Activated naive CD4-positive, alpha-beta T cell treated with anti-CD3 and anti-CD28 coated beads, Interleukin-2, amount 50 U/mL, for 72 hours (primary cell): ENCODE results near the gene AGAP1. TPM values are rescaled to one million over a fixed set of nuclear protein-coding genes. Genes with fewer than 3 reads are reported as not detected.

Experiments
- ATAC-seq, 2 donors: fragments of 150-1000 bp; cut with Tn5 transposase; 2 replicates each; pipeline ENCODE4 v1.10.0; 2021; ENCODE audit warnings: mild to moderate bottlenecking in 2 of 2, moderate library complexity in 2 of 2
- DNase-seq, 2 donors: peaks; one replicate each; pipeline ENCODE4 v3.0.0; 2021 to 2022; ENCODE audit warnings: low spot score in 2 of 2
- H3K27ac Mint-ChIP-seq, 2 donors: one replicate each; pipeline ENCODE4 v1.8.0; 2022; ENCODE audit warnings: mild to moderate bottlenecking in 2 of 2, mixed read lengths in 2 of 2
- H3K36me3 Mint-ChIP-seq, 2 donors: one replicate each; pipeline ENCODE4 v1.8.0; 2022; ENCODE audit warnings: mixed read lengths in 2 of 2
- H3K9me3 Mint-ChIP-seq, 2 donors: one replicate each; pipeline ENCODE4 v1.8.0; 2022; ENCODE audit warnings: mixed read lengths in 2 of 2
- total RNA-seq, 2 donors: library from RNA; stranded (reverse); gene quantifications; one replicate each; pipeline ENCODE4 v1.2.3, GENCODE V29; 2022

AGAP1 gene
- total RNA-seq, 2 donors from 2014 or later = 0.48 to 7.2 TPM

GRCh38 chr2:235977445-235977844 is 483.6 kb downstream of the AGAP1 start:
- Mint-ChIP-seq H3K36me3 (no peaks in the 10 kb centered on the region), H3K9me3 (no peaks in the 10 kb centered on the region), H3K27ac (no peak overlapping the region)
- ATAC-seq (no peak), DNase-seq (no peak)

- Mint-ChIP-seq H3K27ac (no peak overlapping the region), H3K36me3 (no peaks in the 10 kb centered on the region), H3K9me3 (no peaks in the 10 kb centered on the region)
- no peak for DNase-seq
- ATAC-seq = no peak
Observed at GRCh38 chr2:235978022-235978421, 484.2 kb downstream of the AGAP1 start.

- no peak for DNase-seq
- no peaks in the 10 kb centered on the region for H3K36me3 Mint-ChIP-seq
- H3K9me3 Mint-ChIP-seq = no peaks in the 10 kb centered on the region
- no peak overlapping the region for H3K27ac Mint-ChIP-seq
- no peak for ATAC-seq
Observed at GRCh38 chr2:235979037-235979436, 485.2 kb downstream of the AGAP1 start.

- DNase-seq (no peak), ATAC-seq (no peak)
- H3K27ac Mint-ChIP-seq = no peak overlapping the region
- H3K9me3 Mint-ChIP-seq = no peaks in the 10 kb centered on the region
- H3K36me3 Mint-ChIP-seq = no peaks in the 10 kb centered on the region
Observed at GRCh38 chr2:235979753-235980435, 486.1 kb downstream of the AGAP1 start.

- DNase-seq = no peak
- no peak for ATAC-seq
- Mint-ChIP-seq H3K27ac (no peak overlapping the region), H3K36me3 (no peaks in the 10 kb centered on the region), H3K9me3 (no peaks in the 10 kb centered on the region)
Observed at GRCh38 chr2:235981631-235982030, 487.8 kb downstream of the AGAP1 start.

- Mint-ChIP-seq H3K27ac (no peak overlapping the region), H3K36me3 (peaks cover 0 to 5% of the 10 kb centered on the region in 2 donors), H3K9me3 (no peaks in the 10 kb centered on the region)
- no peak for ATAC-seq
- DNase-seq = no peak
Observed at GRCh38 chr2:235983016-235983415, 489.2 kb downstream of the AGAP1 start.

GRCh38 chr2:235984552-235984951 is 490.7 kb downstream of the AGAP1 start:
- H3K9me3 Mint-ChIP-seq = peaks cover 6 to 7% of the 10 kb centered on the region in 2 donors
- DNase-seq (no peak), ATAC-seq (no peak)
- peaks cover 0 to 16% of the 10 kb centered on the region in 2 donors for H3K36me3 Mint-ChIP-seq
- H3K27ac Mint-ChIP-seq = no peak overlapping the region

- ATAC-seq (no peak), DNase-seq (no peak)
- Mint-ChIP-seq H3K36me3 (peaks cover 0 to 16% of the 10 kb centered on the region in 2 donors), H3K27ac (no peak overlapping the region), H3K9me3 (peaks cover 6 to 10% of the 10 kb centered on the region in 2 donors)
Observed at GRCh38 chr2:235986361-235986760, 492.5 kb downstream of the AGAP1 start.

GRCh38 chr2:235988271-235989015 is 494.6 kb downstream of the AGAP1 start:
- Mint-ChIP-seq H3K9me3 (peaks cover 6 to 10% of the 10 kb centered on the region in 2 donors), H3K27ac (no peak overlapping the region), H3K36me3 (peaks cover 0 to 16% of the 10 kb centered on the region in 2 donors)
- DNase-seq (no peak), ATAC-seq (no peak)

- Mint-ChIP-seq H3K9me3 (peaks cover 6 to 10% of the 10 kb centered on the region in 2 donors), H3K36me3 (peaks cover 0 to 16% of the 10 kb centered on the region in 2 donors), H3K27ac (no peak overlapping the region)
- no peak for DNase-seq
- ATAC-seq = no peak
Observed at GRCh38 chr2:235989591-235989990, 495.7 kb downstream of the AGAP1 start.

GRCh38 chr2:235990344-235990743 is 496.5 kb downstream of the AGAP1 start:
- H3K36me3 Mint-ChIP-seq = peaks cover 0 to 16% of the 10 kb centered on the region in 2 donors
- no peak for ATAC-seq
- no peak for DNase-seq
- no peak overlapping the region for H3K27ac Mint-ChIP-seq
- peaks cover 6 to 10% of the 10 kb centered on the region in 2 donors for H3K9me3 Mint-ChIP-seq

GRCh38 chr2:235992024-235992423 is 498.2 kb downstream of the AGAP1 start:
- ATAC-seq (no peak), DNase-seq (no peak)
- peaks cover 0 to 16% of the 10 kb centered on the region in 2 donors for H3K36me3 Mint-ChIP-seq
- H3K9me3 Mint-ChIP-seq = peaks cover 6 to 10% of the 10 kb centered on the region in 2 donors
- H3K27ac Mint-ChIP-seq = no peak overlapping the region

GRCh38 chr2:235996419-235996818 is 502.6 kb downstream of the AGAP1 start:
- H3K9me3 Mint-ChIP-seq = no peaks in the 10 kb centered on the region
- no peaks in the 10 kb centered on the region for H3K36me3 Mint-ChIP-seq
- ATAC-seq = no peak
- no peak for DNase-seq
- peak overlapping the region in 1 of 2 donors; percentile 60 for H3K27ac Mint-ChIP-seq

- H3K36me3 Mint-ChIP-seq = no peaks in the 10 kb centered on the region
- no peak overlapping the region for H3K27ac Mint-ChIP-seq
- peak in 1 of 2 donors; percentile 33 for ATAC-seq
- DNase-seq = no peak
- no peaks in the 10 kb centered on the region for H3K9me3 Mint-ChIP-seq
Observed at GRCh38 chr2:235999011-235999410, 505.2 kb downstream of the AGAP1 start.

- Mint-ChIP-seq H3K9me3 (no peaks in the 10 kb centered on the region), H3K27ac (no peak overlapping the region), H3K36me3 (no peaks in the 10 kb centered on the region)
- DNase-seq (no peak), ATAC-seq (no peak)
Observed at GRCh38 chr2:236001166-236001828, 507.5 kb downstream of the AGAP1 start.

- H3K27ac Mint-ChIP-seq = no peak overlapping the region
- no peak for ATAC-seq
- no peak for DNase-seq
- no peaks in the 10 kb centered on the region for H3K9me3 Mint-ChIP-seq
- no peaks in the 10 kb centered on the region for H3K36me3 Mint-ChIP-seq
Observed at GRCh38 chr2:236001854-236002253, 508.0 kb downstream of the AGAP1 start.

- H3K9me3 Mint-ChIP-seq = no peaks in the 10 kb centered on the region
- no peak overlapping the region for H3K27ac Mint-ChIP-seq
- no peaks in the 10 kb centered on the region for H3K36me3 Mint-ChIP-seq
- ATAC-seq (no peak), DNase-seq (no peak)
Observed at GRCh38 chr2:236008006-236008405, 514.2 kb downstream of the AGAP1 start.
